Stimulated activated CD8-positive, alpha-beta memory T cell treated with anti-CD3 and anti-CD28 coated beads, Interleukin-12 subunit alpha, Interleukin-12 subunit beta, amount 100 ng/mL, for 24 hours (primary cell): ENCODE measurements around the gene BRD9.
"Not testable (repeated sequence)": the region's sequence is repeated elsewhere in the genome, so short reads cannot be mapped to it uniquely, and the experiment has no call there.

Experiments used
- DNase-seq: peaks from one replicate; pipeline ENCODE4 v3.0.0-alpha.2; 2020; ENCODE audit errors: extremely low read depth

BRD9 gene

GRCh38 chr5:902129-902916 lies 9.7 kb upstream of the BRD9 start:
- DNase-seq: no peak

- no peak for DNase-seq
Measured at GRCh38 chr5:900781-901180, 8.2 kb upstream of the BRD9 start.

- no peak for DNase-seq
Measured at GRCh38 chr5:893711-894110, 1.1 kb upstream of the BRD9 start.

- no peak for DNase-seq
Measured at GRCh38 chr5:893137-893506, 521 bp upstream of the BRD9 start.

GRCh38 chr5:891837-892393 lies 686 bp downstream of the BRD9 start:
- no peak for DNase-seq

GRCh38 chr5:891117-891836 lies 1.3 kb downstream of the BRD9 start:
- no peak for DNase-seq

- no peak for DNase-seq
Measured at GRCh38 chr5:889075-889710, 3.4 kb downstream of the BRD9 start.

- DNase-seq: no peak
Measured at GRCh38 chr5:888638-889035, 4.0 kb downstream of the BRD9 start.

- no peak for DNase-seq
Measured at GRCh38 chr5:887947-888637, 4.5 kb downstream of the BRD9 start.

- no peak for DNase-seq
Measured at GRCh38 chr5:886716-887325, 5.8 kb downstream of the BRD9 start.

- no peak for DNase-seq
Measured at GRCh38 chr5:886036-886435, 6.6 kb downstream of the BRD9 start.

- no peak for DNase-seq
Measured at GRCh38 chr5:885529-885928, 7.1 kb downstream of the BRD9 start.

- DNase-seq: no peak
Measured at GRCh38 chr5:885127-885442, 7.5 kb downstream of the BRD9 start.

GRCh38 chr5:884345-885126 lies 8.1 kb downstream of the BRD9 start:
- no peak for DNase-seq

- DNase-seq: no peak
Measured at GRCh38 chr5:883475-884181, 9.0 kb downstream of the BRD9 start.

GRCh38 chr5:882253-883183 lies 10.1 kb downstream of the BRD9 start:
- no peak for DNase-seq

- no peak for DNase-seq
Measured at GRCh38 chr5:881551-881935, 11.1 kb downstream of the BRD9 start.

- DNase-seq: no peak
Measured at GRCh38 chr5:880816-881550, 11.6 kb downstream of the BRD9 start.

GRCh38 chr5:878677-879076 lies 13.9 kb downstream of the BRD9 start:
- DNase-seq: not testable (repeated sequence)
